H1 (cell line): Measurements from ENCODE around the gene ATXN2.

Experiments
- CTCF ChIP-seq, 3 experiments: IDR thresholded peaks; 1 replicate in 2 of 3; 2 replicates in 1 of 3; pipeline versions ENCODE4 v1.5.1 to v1.6.1; 2011; ENCODE audit warnings: low read length in 3 of 3, mild to moderate bottlenecking in 3 of 3, inconsistent platforms in 2 of 3, low read depth in 1 of 3, moderate library complexity in 1 of 3; ENCODE audit not compliant: insufficient read depth in 1 of 3; ENCODE audit errors: control extremely low read depth in 1 of 3
- EP300 ChIP-seq, 2 experiments: IDR thresholded peaks; 1 replicate in 1 of 2; 2 replicates in 1 of 2; pipeline ENCODE4 v1.6.1; 2011 to 2012; ENCODE audit warnings: low read depth in 2 of 2, low read length in 2 of 2, mild to moderate bottlenecking in 2 of 2, borderline replicate concordance in 1 of 2, inconsistent platforms in 1 of 2, moderate library complexity in 1 of 2
- MAX ChIP-seq: IDR thresholded peaks from 2 replicates; pipeline ENCODE4 v1.6.1; 2012; ENCODE audit warnings: inconsistent platforms
- POLR2A ChIP-seq, 2 experiments: IDR thresholded peaks; 1 replicate in 1 of 2; 2 replicates in 1 of 2; pipeline ENCODE4 v1.6.1; 2011; ENCODE audit warnings: low read depth in 2 of 2, low read length in 2 of 2, mild to moderate bottlenecking in 2 of 2; ENCODE audit errors: control extremely low read depth in 1 of 2
- POLR2AphosphoS5 ChIP-seq: IDR thresholded peaks from 2 replicates; pipeline ENCODE4 v1.6.1; 2011; ENCODE audit warnings: low read depth, low read length
- RAD21 ChIP-seq, 2 experiments: IDR thresholded peaks in 1 of 2; conservative IDR thresholded peaks in 1 of 2; 2 replicates each; pipeline ENCODE4 v1.6.1; 2011; ENCODE audit warnings: low read depth in 2 of 2, low read length in 2 of 2, improper control_type of control experiment in 1 of 2, inconsistent platforms in 1 of 2, mild to moderate bottlenecking in 1 of 2, moderate library complexity in 1 of 2
- SUZ12 ChIP-seq: fragments of 200-600 bp; sonication (generic); IDR thresholded peaks from 2 replicates; pipeline ENCODE4 v1.6.1; 2012; ENCODE audit warnings: mild to moderate bottlenecking, inconsistent platforms, low read length, moderate library complexity, mixed read lengths
- TCF12 ChIP-seq: IDR thresholded peaks from 2 replicates; pipeline ENCODE4 v1.6.1; 2011; ENCODE audit warnings: low read depth, mild to moderate bottlenecking, low read length
- YY1 ChIP-seq: IDR thresholded peaks from 2 replicates; pipeline ENCODE4 v1.6.1; 2011; ENCODE audit warnings: low read depth, mild to moderate bottlenecking, low read length
- TF ChIP-seq, protein P1 (sequence below): IDR thresholded peaks from 2 replicates; pipeline ENCODE4 v1.6.1; 2011; ENCODE audit warnings: low read depth, mild to moderate bottlenecking, low read length; ENCODE audit not compliant: insufficient read depth

DNA sequence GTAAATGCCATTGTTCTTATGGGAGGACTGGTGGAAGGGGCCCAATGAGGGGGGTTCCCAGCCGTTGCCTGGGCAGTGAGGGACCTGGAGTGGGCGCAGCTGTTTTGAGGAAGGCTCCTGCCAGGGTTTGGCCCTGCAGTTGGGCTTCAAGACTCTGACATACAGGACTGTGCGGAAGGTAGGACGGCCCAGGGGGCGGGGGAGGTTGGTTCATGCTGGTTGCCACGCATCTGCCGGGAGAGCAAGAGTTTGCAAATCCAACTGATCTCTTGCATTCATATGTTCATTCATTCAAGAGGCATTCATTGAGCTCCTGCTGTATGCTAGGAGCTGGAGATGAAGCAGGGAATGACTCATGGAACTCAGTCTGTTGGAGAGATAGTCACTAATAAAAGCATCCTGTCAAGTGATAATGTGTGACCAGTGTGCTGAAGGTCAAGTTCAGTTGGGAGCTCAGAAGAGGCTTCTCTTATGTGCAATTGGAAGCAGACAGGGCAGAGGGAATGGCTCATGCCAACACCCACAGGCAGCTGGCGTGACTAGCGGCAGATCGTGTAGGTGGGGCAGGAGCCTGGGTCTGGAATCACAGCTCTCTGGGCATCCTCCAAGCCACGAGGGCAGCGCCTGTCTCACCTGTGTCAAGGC is 185.6 kb downstream of the ATXN2 start:
- TF ChIP-seq YY1 = no peak
- TF ChIP-seq CTCF (IDR thresholded peaks at IDR 0.05; ENCODE audit: control extremely low read depth in 1 of 3, insufficient read depth in 1 of 3, low read depth in 1 of 3, low read length in 3 of 3) = no peak
- no peak for TF ChIP-seq TCF12
- TF ChIP-seq POLR2AphosphoS5 = no peak
- TF ChIP-seq, protein P1, sequence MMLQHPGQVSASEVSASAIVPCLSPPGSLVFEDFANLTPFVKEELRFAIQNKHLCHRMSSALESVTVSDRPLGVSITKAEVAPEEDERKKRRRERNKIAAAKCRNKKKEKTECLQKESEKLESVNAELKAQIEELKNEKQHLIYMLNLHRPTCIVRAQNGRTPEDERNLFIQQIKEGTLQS = no peak
- no peak for TF ChIP-seq SUZ12
- no peak for TF ChIP-seq EP300 (IDR thresholded peaks at IDR 0.05; ENCODE audit: borderline replicate concordance in 1 of 2, low read depth in 2 of 2, low read length in 2 of 2)
- no peak for TF ChIP-seq RAD21 (IDR thresholded peaks at IDR 0.05 in 1 of 2, conservative IDR thresholded peaks at IDR 0.05 in 1 of 2; ENCODE audit: low read depth in 2 of 2, low read length in 2 of 2)
- TF ChIP-seq MAX = no peak
- no peak for TF ChIP-seq POLR2A (IDR thresholded peaks at IDR 0.05; ENCODE audit: control extremely low read depth in 1 of 2, low read depth in 2 of 2, low read length in 2 of 2)
